ENCODE results near the gene RARRES1.

RARRES1 gene

GRCh38 chr3:158763421-158763820 is 31.2 kb upstream of the RARRES1 start:
- DNase-seq = no peak

DNA sequence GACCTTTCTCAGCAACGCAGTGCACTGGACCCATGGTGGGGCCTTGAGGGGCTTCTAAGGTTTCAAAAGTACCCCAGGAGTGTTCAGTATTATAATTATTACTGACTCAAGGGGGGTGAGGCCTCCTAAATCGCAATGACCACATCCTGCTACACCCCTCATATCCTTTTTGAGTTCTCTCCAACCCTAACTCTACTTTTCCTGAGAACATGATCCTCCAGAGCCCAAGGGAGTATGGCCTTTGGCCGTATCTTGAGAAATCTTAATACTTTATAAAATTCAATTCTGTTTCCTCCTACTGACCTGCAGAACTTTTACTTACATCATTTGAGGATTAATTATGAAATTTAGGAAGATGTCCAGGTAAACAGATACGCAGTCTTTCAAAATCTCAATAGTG is 30.4 kb upstream of the RARRES1 start:
- DNase-seq = no peak

GRCh38 chr3:158761350-158761749 is 29.1 kb upstream of the RARRES1 start:
- DNase-seq = no peak

GRCh38 chr3:158755421-158755820 is 23.2 kb upstream of the RARRES1 start:
- no peak for DNase-seq

- no peak for DNase-seq
Measured at GRCh38 chr3:158753854-158754253, 21.6 kb upstream of the RARRES1 start.

DNA sequence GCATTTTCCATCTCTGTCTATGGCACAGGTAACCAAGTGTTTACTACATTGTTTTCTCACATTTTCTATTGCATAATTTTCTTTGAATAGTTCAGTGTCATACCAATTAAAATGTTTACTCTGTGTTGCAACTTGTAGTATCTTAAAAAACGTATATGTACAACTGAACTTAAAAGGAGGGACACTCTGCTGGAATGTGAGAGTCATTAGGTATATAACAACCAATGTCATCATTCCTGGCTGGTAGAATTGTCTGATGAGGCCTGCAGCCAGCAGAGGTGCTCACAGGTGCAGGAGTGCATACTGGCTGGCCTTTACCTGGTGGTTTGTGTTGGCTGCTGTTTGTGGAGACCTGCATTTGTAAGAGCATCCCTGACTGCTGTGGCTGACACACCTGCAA is 19.1 kb upstream of the RARRES1 start:
- DNase-seq = no peak

DNA sequence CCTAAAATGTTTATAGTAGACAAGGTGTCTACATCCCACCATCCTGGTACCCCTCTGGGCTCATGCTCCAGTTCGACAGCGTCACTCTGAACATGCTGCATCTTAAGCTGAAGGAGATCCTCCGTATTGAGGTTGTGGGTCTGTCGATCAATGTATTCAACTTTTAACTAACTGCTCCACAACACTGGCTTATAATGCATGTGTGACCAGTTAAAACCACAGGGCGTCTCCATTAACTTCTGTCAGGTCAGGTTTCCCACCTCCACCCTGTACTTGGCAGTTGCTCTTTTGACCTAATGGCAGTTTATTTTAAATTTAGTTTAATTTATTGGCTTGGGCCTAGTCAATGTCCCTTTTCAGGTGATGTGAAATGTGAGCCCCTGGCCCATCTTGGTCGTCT is 17.8 kb upstream of the RARRES1 start:
- DNase-seq = no peak

DNA sequence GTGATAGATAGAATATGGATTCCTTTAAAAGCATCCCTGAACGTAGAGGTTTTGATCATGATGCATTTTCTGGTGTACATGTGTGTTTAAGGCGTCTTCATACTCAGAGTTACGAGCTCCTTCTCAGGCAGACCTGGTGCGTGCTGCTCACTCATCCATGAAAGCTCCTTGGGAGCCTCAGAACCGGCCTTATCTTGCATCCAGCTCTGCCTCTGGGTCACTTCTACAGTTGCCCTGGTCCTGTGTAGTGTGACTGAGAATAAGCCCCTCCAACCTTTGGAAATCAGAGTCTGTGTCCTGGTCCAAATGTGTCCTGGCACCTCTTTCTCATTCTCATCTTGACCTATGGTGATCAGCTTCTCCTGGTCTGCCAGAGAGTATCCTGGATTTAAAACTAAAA is 17.3 kb upstream of the RARRES1 start:
- DNase-seq = no peak

DNA sequence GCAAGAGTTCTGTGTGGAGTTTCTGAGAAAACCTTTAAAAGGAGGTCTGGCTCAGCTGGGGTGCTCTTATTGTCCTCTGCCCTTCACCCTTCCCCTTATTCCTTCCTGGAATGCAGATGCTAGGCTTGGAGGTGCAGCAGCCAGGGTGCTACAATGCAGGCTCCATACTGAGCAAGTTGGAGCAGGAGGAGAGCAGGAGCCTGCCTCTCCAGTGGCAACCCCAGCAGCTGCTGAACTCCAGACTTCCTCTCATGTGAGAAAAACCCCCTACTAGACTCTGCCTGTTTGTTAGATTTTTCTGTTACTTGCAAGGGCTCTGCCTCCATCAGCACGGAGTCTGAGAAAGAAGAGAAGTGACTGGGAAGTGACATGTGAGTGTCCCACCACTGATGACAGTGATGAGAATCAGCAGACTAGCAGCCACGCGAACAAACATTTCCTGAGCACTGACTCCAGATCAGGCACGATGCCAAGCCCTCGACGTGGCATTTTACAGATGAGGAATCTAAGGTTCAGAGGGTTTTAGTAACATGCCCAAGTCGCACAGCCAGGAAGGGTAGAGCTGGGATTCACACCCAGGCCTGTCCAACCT is 16.1 kb upstream of the RARRES1 start:
- DNase-seq = no peak

DNA sequence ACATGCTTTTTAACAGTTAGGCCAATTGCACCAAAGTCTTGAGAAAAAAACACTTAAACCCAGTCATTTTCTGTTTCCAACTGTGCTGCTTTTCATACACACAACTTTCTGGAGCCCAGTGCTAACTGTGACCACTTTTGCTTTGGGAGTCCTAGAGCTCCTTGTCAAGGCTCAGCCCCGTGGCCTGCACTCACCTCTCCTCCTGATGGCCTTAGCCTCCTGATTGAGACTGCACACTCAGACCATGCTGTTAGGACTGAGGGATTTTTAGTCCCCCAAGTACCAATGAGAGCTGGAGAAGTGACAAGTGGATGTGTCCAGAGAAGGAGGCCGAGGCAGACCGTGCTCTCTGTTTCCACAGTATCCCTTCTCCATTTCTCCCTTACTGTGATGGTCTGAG is 15.2 kb upstream of the RARRES1 start:
- no peak for DNase-seq

GRCh38 chr3:158745551-158745950 is 13.3 kb upstream of the RARRES1 start:
- DNase-seq = no peak

DNA sequence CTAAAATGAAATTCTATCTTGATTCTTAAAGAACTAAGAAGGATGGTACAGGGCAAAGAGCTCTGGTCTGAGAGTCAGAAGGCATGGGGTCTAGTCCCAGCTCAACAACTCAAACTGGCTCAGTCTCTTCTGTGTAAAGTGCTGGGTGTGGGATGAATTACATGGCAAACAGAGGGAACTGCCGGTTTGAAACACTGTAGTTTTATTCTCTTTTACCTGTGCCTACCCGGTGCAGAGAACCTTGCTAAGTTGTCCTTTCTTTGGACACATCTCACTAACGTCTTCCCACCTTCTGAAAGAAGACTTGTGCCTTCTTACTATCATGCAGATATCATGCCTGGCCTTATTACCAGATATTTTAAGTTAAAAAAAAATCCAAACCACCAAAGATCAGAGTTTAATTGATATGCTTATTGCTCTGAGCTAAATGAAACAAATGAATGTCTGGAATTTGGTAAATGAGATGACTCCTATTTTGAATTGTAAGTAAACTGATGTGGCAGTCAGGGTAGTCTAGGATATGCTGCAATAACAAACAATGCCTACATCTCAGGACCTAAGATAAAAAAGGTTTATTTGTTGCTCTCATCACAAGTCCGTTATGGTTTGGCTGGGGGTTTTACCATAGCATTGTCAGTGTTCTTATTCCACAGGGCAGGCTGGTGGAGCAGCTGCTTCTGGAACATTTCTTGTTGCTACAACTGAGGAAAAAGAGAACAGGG is 12.5 kb upstream of the RARRES1 start:
- no peak for DNase-seq

DNA sequence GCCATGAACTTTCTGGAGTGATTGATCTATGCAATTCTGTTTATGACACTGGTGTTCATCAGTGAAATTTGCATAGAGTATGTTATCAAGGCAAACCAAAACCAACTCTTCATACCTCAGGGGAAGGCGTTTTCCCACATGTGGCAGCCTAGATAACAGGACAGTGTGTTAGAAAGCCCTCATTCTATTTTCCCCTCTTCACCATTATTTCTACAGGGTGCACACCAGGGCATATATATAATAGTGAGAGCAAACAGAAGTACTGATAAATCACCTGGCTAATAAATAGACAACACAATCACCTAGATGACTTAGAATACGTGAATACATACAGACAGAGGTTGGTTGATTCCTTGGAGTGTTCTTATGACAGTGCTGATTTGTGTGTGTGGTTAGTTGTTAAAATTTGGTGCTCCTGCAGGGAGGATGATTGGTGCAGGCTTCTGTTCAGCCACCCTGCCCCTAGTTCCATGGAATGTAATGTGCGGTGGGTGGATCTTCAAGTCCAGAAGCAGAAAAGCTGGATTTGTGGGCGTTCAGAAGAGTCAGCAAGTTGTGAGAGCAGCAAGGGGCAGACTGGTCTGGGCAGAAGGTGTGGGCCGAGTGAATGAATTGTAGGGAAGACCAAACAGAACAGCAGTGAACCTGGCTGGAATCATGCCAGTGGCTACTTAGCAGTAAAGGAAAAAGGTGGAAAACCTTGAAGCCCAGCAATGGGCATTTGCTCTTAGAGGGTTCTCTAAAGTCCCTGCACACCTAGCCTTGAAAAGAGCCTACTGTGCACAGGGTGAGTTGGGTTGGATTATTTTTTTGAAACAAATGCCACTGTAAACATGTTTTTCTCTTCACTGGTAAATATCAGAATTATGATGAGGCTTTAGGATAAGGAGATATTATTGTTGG is 11.7 kb upstream of the RARRES1 start:
- no peak for DNase-seq

- DNase-seq = no peak
Measured at GRCh38 chr3:158742871-158743663, 10.8 kb upstream of the RARRES1 start.

GRCh38 chr3:158739661-158740060 is 7.4 kb upstream of the RARRES1 start:
- DNase-seq = no peak

DNA sequence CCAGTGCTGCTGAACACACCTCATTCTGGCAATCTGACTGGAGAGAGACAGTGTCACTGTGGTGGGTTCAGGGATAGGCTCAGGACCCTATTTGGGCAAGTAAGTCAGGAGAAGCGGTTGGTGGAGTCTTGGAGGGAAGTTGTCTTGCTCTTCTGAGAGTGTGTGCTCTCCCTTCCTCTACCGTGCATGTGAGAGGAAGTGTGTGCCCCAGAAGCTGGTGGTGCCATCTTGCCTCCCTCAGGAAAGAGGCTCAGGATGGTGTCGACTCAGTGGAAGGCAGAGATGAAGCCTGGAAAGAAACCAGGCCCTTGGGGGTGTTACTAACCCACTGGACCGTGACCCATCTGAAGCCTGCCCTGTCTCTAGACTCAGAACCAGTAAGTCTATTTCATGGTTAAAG is 6.8 kb upstream of the RARRES1 start:
- DNase-seq = no peak

DNA sequence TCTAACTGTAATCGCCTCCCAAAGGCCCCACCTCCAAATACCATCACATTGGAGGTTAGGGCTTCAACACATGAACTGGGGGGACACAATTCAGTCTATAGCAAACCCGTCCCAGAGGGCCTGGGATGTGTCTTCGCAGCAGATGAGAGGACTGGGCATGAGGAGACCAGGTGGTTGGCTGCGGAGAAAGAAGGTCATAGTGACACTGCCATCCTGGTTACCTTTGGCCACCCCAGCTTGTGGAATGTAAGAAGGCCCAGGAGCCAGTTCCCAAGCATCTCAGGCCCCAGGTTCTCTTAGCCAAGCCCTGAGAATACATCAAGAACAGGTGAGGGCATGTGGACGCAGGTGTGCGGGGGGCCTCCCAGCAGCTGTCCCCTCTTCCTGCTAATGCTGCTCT is 6.4 kb upstream of the RARRES1 start:
- DNase-seq = no peak

GRCh38 chr3:158737976-158738615 is 5.8 kb upstream of the RARRES1 start:
- no peak for DNase-seq

DNA sequence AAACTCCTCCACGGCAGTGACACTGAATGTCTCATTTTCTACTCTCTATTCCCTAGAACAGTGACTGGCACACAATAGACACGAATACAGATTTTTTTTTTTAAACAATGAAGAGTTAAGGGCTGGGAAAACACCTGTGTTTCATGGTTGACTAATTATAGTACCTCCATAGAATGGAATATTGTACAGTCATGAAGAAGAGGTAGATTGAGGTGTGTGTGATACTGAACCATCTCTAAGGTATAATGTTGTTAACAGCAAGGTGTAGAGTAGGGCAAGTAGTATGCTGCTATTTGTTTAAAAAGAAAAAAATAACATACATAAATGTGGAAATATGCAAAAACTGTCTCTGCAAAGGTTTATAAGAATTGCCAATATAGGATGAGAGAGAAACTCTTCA is 5.2 kb upstream of the RARRES1 start:
- no peak for DNase-seq

DNA sequence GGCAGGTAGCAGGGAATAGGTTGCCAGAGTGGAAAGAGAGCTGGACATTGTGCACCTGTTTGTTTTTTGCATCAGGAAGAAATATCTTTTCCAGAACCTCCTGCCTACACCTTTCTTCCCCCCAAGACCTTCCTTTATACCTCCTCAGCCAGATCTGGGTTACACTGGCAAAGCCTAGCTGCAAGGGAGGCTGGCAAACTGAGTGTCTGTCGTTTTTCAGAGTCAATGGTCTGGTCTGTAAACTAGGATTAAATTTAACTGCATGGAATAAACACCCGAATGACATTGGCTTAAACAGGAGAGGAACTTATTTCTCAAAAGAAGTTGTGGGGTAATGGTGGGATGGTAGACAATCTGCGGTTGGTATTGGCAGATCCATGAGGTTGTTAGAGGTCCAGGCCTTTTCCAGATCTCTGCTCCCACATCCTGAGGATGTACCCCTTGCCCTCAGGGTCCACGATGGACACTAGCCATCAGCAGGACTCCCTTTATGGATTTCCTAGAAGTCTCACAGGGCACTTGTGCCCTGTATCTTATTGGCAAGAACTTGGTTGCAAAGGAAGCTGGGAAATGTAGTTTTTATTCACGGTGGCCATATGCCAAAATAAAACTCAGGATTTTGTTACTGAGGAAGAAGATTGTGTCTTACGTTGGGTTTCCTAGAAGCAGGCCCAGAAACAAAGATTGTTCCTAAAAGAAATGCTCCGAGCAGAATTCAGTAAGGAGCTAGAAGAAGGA is 3.2 kb upstream of the RARRES1 start:
- DNase-seq = no peak

DNA sequence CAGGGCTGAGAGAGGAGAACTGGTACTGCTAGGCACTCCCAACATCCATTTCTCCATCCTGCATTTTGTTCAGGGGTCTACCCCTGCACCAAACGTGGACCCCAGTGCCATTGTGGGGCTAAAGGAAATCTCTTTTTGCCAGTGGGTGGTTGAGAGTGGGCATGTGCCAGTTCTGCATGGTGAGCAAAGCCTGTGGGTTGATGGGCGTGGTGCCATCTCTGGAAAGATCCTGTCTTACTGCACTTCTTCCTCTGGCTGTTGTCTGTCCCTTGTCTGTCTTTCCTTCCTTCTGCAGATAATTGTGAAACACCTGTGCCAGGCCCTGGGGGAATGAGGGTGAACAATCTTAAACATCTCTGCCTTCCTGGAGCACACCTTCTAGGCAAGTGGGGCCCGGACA is 1.4 kb upstream of the RARRES1 start:
- no peak for DNase-seq

- DNase-seq = no peak
Measured at GRCh38 chr3:158732856-158733200, 571 bp upstream of the RARRES1 start.

Measured in NCI-H510A (cell line).